SIG-M5 treated with dmso at 0.1 percent for 504 hours (cell line): ENCODE data around the gene TXNL4A.

Experiments
- DNase-seq: peaks from one replicate; lab custom pipeline; 2025; ENCODE audit not compliant: unreplicated experiment; lab: John Stamatoyannopoulos, UW

TXNL4A gene

DNA sequence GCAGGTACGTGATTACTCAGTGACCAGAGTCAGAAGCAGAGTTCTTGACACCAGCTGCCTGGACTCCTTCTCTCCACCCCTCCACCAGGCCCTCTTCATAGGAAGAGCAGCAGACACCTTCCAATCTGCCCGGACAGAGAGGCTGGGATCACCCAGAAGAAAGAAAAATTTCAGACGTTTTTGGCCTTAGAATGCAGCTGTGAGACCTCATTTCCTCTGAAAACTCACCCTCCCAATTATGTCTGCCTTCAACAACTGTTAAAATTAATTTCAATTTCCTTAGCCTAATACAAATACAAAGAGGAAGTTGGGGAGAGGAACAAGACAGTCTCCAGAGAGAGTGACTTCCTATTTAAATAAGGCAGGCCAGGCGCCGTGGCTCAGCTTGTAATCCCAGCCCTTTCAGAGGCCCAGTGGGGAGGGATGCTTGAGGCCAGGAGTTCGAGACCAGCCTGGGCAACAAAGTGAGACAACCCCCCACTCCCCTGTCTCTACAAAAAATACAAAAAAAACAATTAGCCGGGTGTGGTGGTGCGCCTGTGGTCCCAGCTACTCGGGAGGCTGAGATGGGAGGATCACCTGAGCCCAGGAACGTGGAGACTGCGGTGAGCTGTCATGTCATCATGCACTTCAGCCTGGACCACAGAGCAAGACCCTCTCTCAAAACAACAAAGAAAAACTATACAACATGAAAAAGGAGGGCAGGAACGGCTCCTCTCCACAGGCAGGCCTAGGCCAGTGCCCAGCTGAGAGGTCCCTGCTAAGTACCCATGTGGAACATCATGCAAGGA, 38.5 kb downstream of the TXNL4A start:
- peak; percentile 94 for DNase-seq

GRCh38 chr18:79948719-79949411, 39.5 kb downstream of the TXNL4A start:
- DNase-seq, result no peak

- DNase-seq, result no peak
Observed at GRCh38 chr18:79947881-79948610, 40.3 kb downstream of the TXNL4A start.

DNA sequence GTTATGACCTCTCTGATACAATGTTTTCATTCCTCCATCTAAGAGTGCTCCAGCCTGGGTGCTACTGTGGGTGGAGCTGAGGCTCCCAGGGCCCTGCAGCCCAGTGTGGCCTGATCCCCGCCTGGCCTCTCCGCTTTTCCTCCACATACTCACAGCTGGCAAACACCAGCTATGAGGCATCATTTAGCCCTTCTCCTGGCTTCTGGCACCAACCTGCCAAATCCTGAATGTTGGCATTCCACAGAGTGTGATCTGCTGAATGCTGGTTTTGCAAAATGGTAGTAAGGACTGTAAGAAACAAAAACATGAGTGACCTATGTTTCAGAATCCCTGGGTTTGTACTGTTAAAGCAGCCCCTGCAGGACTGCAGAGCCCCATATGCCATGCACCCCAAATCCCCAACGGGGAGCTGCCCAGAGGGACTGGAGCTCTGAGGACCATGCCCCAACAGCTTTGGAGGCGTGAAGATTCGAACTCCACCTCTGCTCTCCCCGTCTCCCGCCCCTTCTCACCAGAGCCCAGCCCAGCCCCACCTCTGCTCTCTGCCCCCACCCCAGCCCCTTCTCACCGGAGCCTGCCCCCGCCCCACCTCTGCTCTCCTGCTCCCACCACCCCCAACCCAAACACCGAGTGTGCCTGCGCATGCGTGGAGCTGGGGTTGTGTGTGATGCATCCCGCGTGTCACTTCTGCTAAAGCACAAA, 41.2 kb downstream of the TXNL4A start:
- no peak for DNase-seq

DNA sequence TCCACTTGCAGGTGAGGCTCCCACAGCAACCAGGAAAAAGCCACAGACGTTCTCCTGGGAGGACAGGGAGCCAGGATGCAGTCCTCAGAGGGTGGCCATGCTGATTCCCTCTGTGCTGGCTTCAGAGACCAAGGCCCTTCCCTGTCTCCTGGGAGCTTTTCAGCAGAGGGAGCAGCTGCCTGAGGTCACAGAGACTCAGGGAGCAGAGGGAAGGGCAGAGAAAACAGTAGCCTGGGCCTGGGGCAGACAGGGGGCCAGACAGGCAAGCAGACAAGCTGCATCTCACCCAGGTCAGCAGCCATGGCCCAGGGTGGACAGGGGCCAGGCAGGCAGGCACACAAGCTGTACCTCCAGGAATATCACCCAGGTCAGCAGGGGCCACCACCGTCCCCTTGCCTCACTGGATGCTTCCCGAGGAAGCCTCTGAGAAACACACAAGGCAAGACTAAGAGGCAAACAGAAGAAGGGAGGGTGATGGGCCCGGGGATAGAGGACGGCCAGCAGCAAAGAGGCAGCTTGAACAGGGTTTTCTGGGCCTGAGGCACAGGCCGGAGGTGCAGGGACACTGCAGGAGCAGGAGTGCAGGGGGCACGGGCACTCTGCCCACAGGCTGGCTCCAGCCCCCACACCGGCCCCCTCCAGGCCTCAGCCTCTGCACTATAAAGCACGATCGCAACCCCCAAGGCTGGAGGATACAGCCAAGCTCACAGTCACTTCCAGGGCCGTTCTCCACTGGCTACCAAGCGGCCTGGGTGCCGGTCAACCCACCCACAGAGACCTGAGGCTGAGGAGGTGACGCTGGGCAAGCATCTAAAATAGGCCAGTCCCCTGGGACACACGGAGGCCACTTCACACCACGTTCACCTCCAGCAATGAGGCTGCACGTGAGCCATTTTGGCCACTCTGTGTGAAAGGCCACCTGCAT, 43.0 kb downstream of the TXNL4A start:
- no peak for DNase-seq

DNA sequence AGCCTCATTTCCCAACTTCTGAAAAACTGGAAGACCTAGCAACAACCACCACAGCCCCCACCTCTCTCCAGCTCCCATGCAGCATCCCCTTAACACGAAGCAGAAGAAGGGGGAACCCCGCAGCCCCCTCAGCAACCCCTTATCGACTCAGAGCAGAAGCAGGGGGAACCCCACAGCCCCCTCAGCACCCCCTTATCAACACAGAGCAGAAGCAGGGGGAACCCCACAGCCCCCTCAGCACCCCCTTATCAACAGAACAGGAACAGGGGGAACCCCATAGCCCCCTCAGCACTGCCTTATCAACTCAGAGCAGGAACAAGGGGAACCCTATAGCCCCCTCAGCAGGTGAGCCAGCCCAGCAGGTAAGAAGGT, 43.6 kb downstream of the TXNL4A start:
- no peak for DNase-seq

DNA sequence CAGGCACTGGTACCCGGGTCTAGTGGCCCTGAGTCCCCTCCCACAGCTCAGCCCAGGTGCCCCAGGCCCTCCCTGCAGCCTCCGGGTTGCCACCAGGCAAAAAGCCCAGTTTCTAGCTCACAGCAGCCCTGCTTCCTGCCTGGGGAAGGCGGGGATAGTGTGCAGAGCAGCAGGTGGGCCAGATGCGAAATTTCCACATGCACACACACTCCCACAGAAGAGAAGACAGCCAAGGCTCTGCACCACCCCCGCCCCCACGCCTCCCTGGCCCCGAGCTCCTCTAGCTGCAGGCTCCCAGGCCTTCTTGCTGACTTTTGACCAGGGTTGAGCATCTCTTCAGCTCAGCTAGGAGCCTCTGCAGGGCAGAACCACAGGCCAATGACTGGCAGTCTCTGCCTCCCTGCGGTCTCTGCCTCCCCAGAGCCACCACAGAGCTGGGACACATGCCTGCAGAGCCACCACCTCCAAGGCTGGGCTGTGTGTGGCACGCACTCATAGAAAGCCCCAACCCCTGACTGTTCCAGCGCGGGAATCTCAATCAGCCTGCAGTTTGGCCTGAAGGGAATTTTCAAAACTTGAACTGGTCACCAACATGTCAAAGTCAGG, 44.1 kb downstream of the TXNL4A start:
- DNase-seq, result peak; percentile 33

DNA sequence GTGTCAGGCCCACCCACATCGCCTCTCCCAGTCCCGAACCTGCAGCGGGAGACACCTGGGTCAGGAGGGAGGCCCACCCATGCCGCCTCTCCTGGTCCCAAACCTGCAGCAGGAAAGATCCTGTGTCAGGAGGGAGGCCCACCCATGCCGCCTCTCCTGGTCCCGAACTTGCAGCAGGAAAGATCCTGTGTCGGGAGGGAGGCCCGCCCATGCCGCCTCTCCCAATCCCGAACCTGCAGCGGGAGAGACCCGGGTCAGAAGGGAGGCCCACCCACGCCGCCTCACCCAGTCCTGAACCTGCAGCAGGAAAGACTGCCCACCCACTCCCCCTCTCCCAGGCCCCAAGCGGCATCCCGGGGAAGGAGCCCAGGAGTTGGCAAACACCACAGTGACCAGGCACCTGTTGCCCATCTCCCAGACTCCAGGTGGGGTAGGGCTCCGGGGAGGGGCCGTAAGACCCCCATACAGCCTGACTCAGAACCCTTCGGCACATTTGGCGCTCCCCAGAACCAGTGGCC, 44.7 kb downstream of the TXNL4A start:
- no peak for DNase-seq

DNA sequence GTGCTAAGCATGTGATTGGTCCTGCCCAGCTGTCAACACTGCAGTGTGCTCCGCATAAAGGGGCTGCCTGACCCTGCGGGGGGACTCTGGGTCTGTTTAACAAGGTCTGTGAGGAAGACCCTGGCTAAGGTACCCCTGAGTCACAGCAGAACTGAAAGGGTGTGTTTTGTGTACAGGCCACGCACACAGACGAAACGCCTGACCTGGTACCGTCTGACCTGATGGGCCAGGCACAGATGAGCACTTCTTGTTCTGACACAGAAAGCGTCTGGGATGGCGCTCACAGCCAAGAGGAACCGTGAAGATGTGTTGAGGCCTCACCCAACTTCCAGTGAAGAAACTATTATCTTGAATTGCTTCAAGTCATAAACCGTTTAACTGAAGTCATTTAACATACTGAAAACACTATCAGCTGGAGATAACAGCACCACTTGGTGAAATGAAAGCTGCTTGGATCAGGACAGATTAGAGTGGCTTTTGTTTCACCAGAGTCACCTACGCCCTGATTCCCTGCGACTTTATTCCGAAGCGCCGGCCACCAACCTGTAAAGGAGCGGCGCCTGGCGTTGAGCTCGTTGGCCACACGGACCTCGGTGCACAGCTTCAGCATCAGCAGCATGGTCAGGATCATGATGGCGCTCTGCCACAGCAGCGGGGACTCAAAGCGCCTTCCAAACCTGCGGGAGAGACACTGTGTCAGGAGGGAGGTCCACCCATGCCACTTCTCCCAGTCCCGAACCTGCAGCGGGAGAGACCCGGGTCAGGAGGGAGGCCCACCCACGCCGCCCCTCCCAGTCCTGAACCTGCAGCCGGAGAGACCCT, 45.4 kb downstream of the TXNL4A start:
- DNase-seq, result no peak

- no peak for DNase-seq
Observed at GRCh38 chr18:79942211-79942610, 46.2 kb downstream of the TXNL4A start.

GRCh38 chr18:79941473-79942119, 46.8 kb downstream of the TXNL4A start:
- no peak for DNase-seq

- no peak for DNase-seq
Observed at GRCh38 chr18:79940814-79941472, 47.4 kb downstream of the TXNL4A start.

GRCh38 chr18:79940126-79940813, 48.1 kb downstream of the TXNL4A start:
- DNase-seq, result no peak

DNA sequence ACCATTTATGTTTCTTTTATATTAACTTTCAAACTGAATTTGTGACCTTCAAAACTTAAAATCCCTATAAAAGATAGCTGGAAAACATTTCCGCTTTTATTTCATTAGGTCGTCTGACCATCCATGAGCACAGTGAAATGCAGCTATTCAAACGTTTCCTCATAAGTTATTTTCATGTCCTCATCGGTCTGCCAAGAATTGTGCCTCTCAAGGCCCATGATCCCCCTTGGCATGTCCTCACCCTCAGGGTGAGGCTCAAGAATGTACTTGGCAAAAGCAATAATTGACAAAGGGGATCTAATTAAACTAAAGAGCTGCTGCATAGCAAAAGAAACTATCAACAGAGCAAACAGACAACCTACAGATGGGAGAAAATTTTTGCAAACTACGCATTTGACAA, 49.3 kb downstream of the TXNL4A start:
- DNase-seq, result no peak

DNA sequence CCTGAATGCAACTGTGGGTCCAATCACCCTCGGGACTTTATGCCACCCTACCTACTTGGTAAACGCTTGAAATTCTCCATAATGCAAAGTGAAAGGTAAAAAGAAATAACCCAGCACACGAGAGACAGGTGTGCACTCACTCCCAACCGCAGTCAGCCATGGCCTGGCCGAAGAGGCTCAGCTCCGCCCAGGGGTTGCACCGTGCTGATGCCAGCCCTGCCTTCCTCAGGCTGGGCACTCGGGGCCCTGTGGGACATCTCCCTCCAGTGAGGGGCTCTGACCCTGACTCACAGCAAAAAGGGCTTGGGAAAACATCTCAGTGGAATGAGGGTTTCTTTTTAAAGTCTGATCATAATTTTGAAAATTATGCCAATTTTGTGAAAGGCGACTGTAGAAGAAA, 50.2 kb downstream of the TXNL4A start:
- DNase-seq, result no peak

DNA sequence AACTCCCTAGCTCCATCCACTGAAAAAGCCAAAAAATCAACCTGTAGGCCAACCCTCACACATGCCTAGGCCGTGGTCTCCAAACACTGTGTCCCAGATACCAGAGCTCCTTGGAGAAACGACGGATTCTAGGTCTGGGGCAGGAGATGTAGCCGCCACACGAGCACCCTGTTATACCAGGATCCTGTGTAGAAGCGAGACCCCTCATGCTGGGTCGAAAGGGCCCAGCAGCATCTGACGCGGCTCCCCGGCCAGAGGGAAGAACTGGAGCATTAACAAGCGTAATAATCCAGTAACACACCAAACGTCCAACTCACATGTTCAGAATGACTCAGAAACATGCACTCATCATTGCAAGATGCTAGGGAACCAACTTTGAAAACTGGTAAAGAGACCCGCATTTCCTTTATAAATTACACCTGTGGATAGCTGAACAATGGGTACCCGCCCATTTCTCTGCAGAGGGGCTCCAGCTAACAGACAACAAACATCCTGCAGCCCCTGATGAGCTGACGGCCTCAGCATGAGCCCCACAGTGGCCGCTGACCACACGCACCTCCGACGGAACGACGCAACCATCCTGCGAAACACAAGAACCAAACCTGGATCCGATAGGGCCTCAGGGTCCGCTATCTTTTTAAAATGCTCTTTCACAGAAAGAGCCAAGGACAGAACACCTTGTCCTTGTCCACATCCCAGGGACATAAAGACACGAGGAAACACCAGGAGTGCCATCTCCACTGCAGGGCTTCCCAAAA, 51.1 kb downstream of the TXNL4A start:
- DNase-seq, result no peak
